Left lung (tissue), 10 donors: Measurements from ENCODE around the gene WDR70. TPM values are rescaled to one million over a fixed set of nuclear protein-coding genes. Genes with fewer than 3 reads are reported as not detected.
"Not testable (repeated sequence)": the region's sequence is repeated elsewhere in the genome, so short reads cannot be mapped to it uniquely, and the experiment has no call there.

Experiments used
- ATAC-seq: fragments of 200-7000 bp; cut with Tn5 transposase; one replicate; pipeline ENCODE4 v1.9.1; 2020; ENCODE audit warnings: moderate library complexity
- DNase-seq, 4 donors: peaks; one replicate each; pipeline ENCODE4 v3.0.0-alpha.2; 2013 to 2020
- H3K27ac ChIP-seq, 2 donors: fragments of 200-600 bp; sonication (generic) in 1 of 2; one replicate each; pipeline versions ENCODE4 v1.5.0 to v1.8.0; 2020 to 2021
- H3K27me3 ChIP-seq, 2 donors: fragments of 200-600 bp; sonication (generic) in 1 of 2; one replicate each; pipeline versions ENCODE4 v1.5.0 to v1.8.0; 2020 to 2021
- H3K36me3 ChIP-seq, 2 donors: fragments of 200-600 bp; sonication (generic) in 1 of 2; one replicate each; pipeline versions ENCODE4 v1.5.0 to v1.8.0; 2020 to 2021
- H3K4me1 ChIP-seq, 2 donors: fragments of 200-600 bp; one replicate each; pipeline ENCODE4 v1.8.0; 2021
- H3K4me3 ChIP-seq, 2 donors: fragments of 200-600 bp; sonication (generic) in 1 of 2; one replicate each; pipeline versions ENCODE4 v1.5.0 to v1.8.0; 2020 to 2021; ENCODE audit warnings: mild to moderate bottlenecking in 1 of 2
- H3K9me3 ChIP-seq, 2 donors: fragments of 200-600 bp; sonication (generic) in 1 of 2; one replicate each; pipeline versions ENCODE4 v1.5.0 to v1.8.0; 2020 to 2021
- CTCF ChIP-seq, 2 donors: fragments of 200-600 bp; sonication (generic) in 1 of 2; IDR thresholded peaks; one replicate each; pipeline versions ENCODE4 v1.5.0 to v1.8.0; 2021; ENCODE audit warnings: antibody characterized with exemption in 2 of 2
- intact Hi-C, 2 donors: fragments of 100-400 bp; cut with DNase I; formaldehyde crosslinking; loops; one replicate each; pipeline versions ENCODE4 v1.11.2 to v1.14.2; 2022
- polyA plus RNA-seq, 6 donors: library from polyadenylated mRNA; unstranded; fragments of 120-200 nt; gene quantifications; one replicate each; pipeline ENCODE4 v1.2.1, GENCODE V29; 2013; ENCODE audit not compliant: insufficient read length in 6 of 6
- total RNA-seq, 2 donors: library from RNA; stranded (reverse); fragmentation: NEBNext Ultra II Directional; extraction: Animal tissue kit (Norgen Biotek cat#: 25700); gene quantifications; one replicate each; pipeline ENCODE4 v1.2.1, GENCODE V29; 2021
- donor health status: DM: no; HTN: yes; CAD: no.
- donor health status: DM: no; HTN: no; CAD: no.

The WDR70 gene
- total and polyA plus RNA-seq, 8 donors, result 21.9 to 59.2 (median 47.5) TPM

GRCh38 chr5:37435261-37435660, 56.1 kb downstream of the WDR70 start:
- TF ChIP-seq CTCF (IDR thresholded peaks at IDR 0.05), result no peak
- Histone ChIP-seq H3K4me3 (no peak overlapping the region), H3K27ac (no peak overlapping the region), H3K9me3 (no peaks in the 10 kb centered on the region), H3K27me3 (no peaks in the 10 kb centered on the region), H3K36me3 (peaks cover 0 to 11% of the 10 kb centered on the region in 2 donors), H3K4me1 (no peaks in the 10 kb centered on the region)
- ATAC-seq (no peak), DNase-seq (no peak)
- intact Hi-C loops, result no loop called here

GRCh38 chr5:37436146-37436934, 57.2 kb downstream of the WDR70 start:
- ATAC-seq (no peak), DNase-seq (no peak)
- no peaks in the 10 kb centered on the region for H3K9me3 ChIP-seq
- TF ChIP-seq CTCF (IDR thresholded peaks at IDR 0.05), result no peak
- no peak overlapping the region for H3K27ac ChIP-seq
- intact Hi-C loops, result no loop called here
- no peaks in the 10 kb centered on the region for H3K27me3 ChIP-seq
- H3K4me1 ChIP-seq, result no peaks in the 10 kb centered on the region
- H3K36me3 ChIP-seq, result peaks cover 0 to 6% of the 10 kb centered on the region in 2 donors
- H3K4me3 ChIP-seq, result no peak overlapping the region

GRCh38 chr5:37437711-37438110, 58.6 kb downstream of the WDR70 start:
- TF ChIP-seq CTCF (IDR thresholded peaks at IDR 0.05), result no peak
- H3K27me3 ChIP-seq, result no peaks in the 10 kb centered on the region
- H3K9me3 ChIP-seq, result no peaks in the 10 kb centered on the region
- intact Hi-C loops, result no loop called here
- H3K36me3 ChIP-seq, result peaks cover 0 to 11% of the 10 kb centered on the region in 2 donors
- H3K4me1 ChIP-seq, result no peaks in the 10 kb centered on the region
- DNase-seq (no peak), ATAC-seq (no peak)
- no peak overlapping the region for H3K27ac ChIP-seq
- no peak overlapping the region for H3K4me3 ChIP-seq

DNA sequence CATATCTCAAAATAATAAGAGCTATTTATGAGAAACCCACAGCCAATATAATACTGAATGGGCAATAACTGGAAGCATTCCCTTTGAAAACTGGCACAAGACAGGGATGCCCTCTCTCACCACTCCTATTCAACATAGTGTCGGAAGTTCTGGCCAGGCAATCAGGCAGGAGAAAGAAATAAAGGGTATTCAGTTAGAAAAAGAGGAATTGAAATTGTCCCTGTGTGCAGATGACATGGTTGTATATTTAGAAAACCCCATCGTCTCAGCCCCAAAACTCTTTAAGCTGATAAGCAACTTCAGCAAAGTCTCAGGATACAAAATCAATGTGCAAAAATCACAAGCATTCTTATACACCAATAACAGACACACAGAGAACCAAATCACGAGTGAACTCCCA, 66.7 kb downstream of the WDR70 start:
- H3K9me3 ChIP-seq, ATAC-seq, H3K27ac ChIP-seq, H3K4me1 ChIP-seq, H3K27me3 ChIP-seq, DNase-seq, H3K4me3 ChIP-seq, intact Hi-C loops: not testable (repeated sequence)
- peaks cover 0 to 36% of the 10 kb centered on the region in 2 donors for H3K36me3 ChIP-seq

- no peak for TF ChIP-seq CTCF (IDR thresholded peaks at IDR 0.05)
- ATAC-seq (no peak), DNase-seq (no peak)
- no peaks in the 10 kb centered on the region for H3K4me1 ChIP-seq
- H3K9me3 ChIP-seq, result peaks cover 0 to 11% of the 10 kb centered on the region in 2 donors
- intact Hi-C loops, result no loop called here
- no peak overlapping the region for H3K27ac ChIP-seq
- no peak overlapping the region for H3K4me3 ChIP-seq
- H3K36me3 ChIP-seq, result peaks cover 0 to 39% of the 10 kb centered on the region in 2 donors
- H3K27me3 ChIP-seq, result no peaks in the 10 kb centered on the region
Measured at GRCh38 chr5:37448941-37449340, 69.8 kb downstream of the WDR70 start.

- peaks cover 0 to 18% of the 10 kb centered on the region in 2 donors for H3K36me3 ChIP-seq
- peaks cover 0 to 11% of the 10 kb centered on the region in 2 donors for H3K9me3 ChIP-seq
- ATAC-seq, H3K27ac ChIP-seq, DNase-seq, intact Hi-C loops, H3K27me3 ChIP-seq, H3K4me3 ChIP-seq, H3K4me1 ChIP-seq: not testable (repeated sequence)
Measured at GRCh38 chr5:37451991-37452390, 72.9 kb downstream of the WDR70 start.

GRCh38 chr5:37453252-37453651, 74.1 kb downstream of the WDR70 start:
- intact Hi-C loops, result not testable (repeated sequence)

DNA sequence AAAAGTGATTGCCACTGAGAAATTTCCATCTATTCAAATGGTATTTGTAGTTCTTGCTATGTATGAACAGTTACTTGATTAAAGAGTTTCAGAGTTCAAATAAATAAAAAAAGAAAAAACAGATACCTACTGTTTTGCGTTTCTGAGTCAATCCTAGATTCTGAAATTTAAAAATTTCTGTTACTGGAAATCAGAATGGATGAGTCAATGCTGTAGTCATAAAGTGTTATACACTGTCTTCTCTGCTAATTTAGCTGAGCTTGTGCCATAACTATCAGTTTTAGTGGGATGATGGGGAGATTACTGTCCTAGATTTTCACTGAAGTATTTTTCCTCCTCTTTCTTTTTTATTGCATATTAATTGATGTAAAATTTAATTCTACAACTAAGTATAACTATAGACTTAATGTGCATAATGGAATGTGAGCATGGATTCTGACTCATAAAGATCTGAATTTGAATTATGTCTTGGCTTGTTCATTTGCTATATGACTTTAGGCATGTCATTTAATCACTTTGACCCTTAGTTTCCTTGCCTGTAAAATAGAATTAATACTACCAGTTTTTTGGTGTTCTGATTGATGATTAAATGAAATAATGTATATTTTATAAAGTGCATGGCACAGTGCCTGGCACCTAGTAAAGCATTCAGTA, 75.4 kb downstream of the WDR70 start:
- DNase-seq, H3K27me3 ChIP-seq, H3K4me1 ChIP-seq, ATAC-seq, intact Hi-C loops, H3K4me3 ChIP-seq, H3K27ac ChIP-seq: not testable (repeated sequence)
- peaks cover 0 to 18% of the 10 kb centered on the region in 2 donors for H3K36me3 ChIP-seq
- H3K9me3 ChIP-seq, result peaks cover 0 to 11% of the 10 kb centered on the region in 2 donors

More at GRCh38 chr5:37453252-37453651, 74.1 kb downstream of the WDR70 start:
- not testable (repeated sequence) for DNase-seq, ATAC-seq, H3K27ac ChIP-seq, H3K4me3 ChIP-seq, H3K4me1 ChIP-seq, H3K27me3 ChIP-seq
- Histone ChIP-seq H3K9me3 (peaks cover 0 to 11% of the 10 kb centered on the region in 2 donors), H3K36me3 (peaks cover 0 to 18% of the 10 kb centered on the region in 2 donors)
